ENCODE data around the gene CYB561D2. TPM values are rescaled to one million over a fixed set of nuclear protein-coding genes. Genes with fewer than 3 reads are reported as not detected.

CYB561D2 gene
- total and polyA plus RNA-seq, 2 of the 13 experiments (the other 11 are each of a cell fraction or from before 2014, with no cell fraction given) = 11.1 to 17.2 TPM

GRCh38 chr3:50336452-50337174 is 14.0 kb upstream of the CYB561D2 start (continued):
- TF ChIP-seq KDM1A (CRISPR knock-in tag; IDR thresholded peaks at IDR 0.05) = no peak
- TF ChIP-seq HMGXB4 (CRISPR knock-in tag; IDR thresholded peaks at IDR 0.05; ENCODE audit: borderline replicate concordance in 1 of 2, low read depth in 1 of 2) = no peak
- no peak for TF ChIP-seq SMARCC2 (IDR thresholded peaks at IDR 0.05)
- no peak for TF ChIP-seq FOSL2 (CRISPR knock-in tag; IDR thresholded peaks at IDR 0.05)
- no peak for TF ChIP-seq ZNF552 (CRISPR knock-in tag; IDR thresholded peaks at IDR 0.05; ENCODE audit: borderline replicate concordance)
- no peak for TF ChIP-seq SP140L (CRISPR knock-in tag; IDR thresholded peaks at IDR 0.05; ENCODE audit: borderline replicate concordance)
- no peak for TF ChIP-seq SATB2 (CRISPR knock-in tag; IDR thresholded peaks at IDR 0.05)
- no peak for TF ChIP-seq ZZZ3 (CRISPR knock-in tag; IDR thresholded peaks at IDR 0.05; ENCODE audit: borderline replicate concordance)
- TF ChIP-seq RXRB (CRISPR knock-in tag; IDR thresholded peaks at IDR 0.05; ENCODE audit: borderline replicate concordance) = no peak
- TF ChIP-seq ZNF629 (CRISPR knock-in tag; conservative IDR thresholded peaks at IDR 0.05) = no peak
- no peak for TF ChIP-seq RBM39 (IDR thresholded peaks at IDR 0.05; ENCODE audit: low read depth, low read length, poor library complexity, severe bottlenecking)
- 0 out of 2 replicates have a peak, but pooled peaks have one; percentile 70 for TF ChIP-seq ZNF572 (CRISPR knock-in tag; IDR thresholded peaks at IDR 0.05)
- TF ChIP-seq ZNF382 (CRISPR knock-in tag; IDR thresholded peaks at IDR 0.05; ENCODE audit: borderline replicate concordance) = no peak
- TF ChIP-seq DNMT1 (CRISPR knock-in tag; IDR thresholded peaks at IDR 0.05) = no peak
- no peak for TF ChIP-seq FOXC1 (CRISPR knock-in tag; IDR thresholded peaks at IDR 0.05; ENCODE audit: borderline replicate concordance)
- TF ChIP-seq DMTF1 (CRISPR knock-in tag; IDR thresholded peaks at IDR 0.05) = peak; percentile 26; the same call in 1 of the 2 replicates
- TF ChIP-seq AKAP8 (CRISPR knock-in tag; IDR thresholded peaks at IDR 0.05) = no peak
- TF ChIP-seq CREB3 (CRISPR knock-in tag; IDR thresholded peaks at IDR 0.05) = 0 out of 2 replicates have a peak, but pooled peaks have one; percentile 15
- no peak for TF ChIP-seq ZNF280B (CRISPR knock-in tag; IDR thresholded peaks at IDR 0.05; ENCODE audit: borderline replicate concordance)
- no peak for TF ChIP-seq PAX8 (CRISPR knock-in tag; IDR thresholded peaks at IDR 0.05; ENCODE audit: borderline replicate concordance)
- no peak for TF ChIP-seq ZNF557 (CRISPR knock-in tag; IDR thresholded peaks at IDR 0.05)
- no peak for TF ChIP-seq NCOR1 (IDR thresholded peaks at IDR 0.05; ENCODE audit: borderline replicate concordance, low read length)
